HCT116 (cell line): ENCODE measurements around the gene GRM5. TPM values are rescaled to one million over a fixed set of nuclear protein-coding genes. Genes with fewer than 3 reads are reported as not detected.

Experiments
- ATAC-seq: fragments of 200-7000 bp; cut with Tn5 transposase; 2 replicates; pipeline ENCODE4 v1.9.1; 2020; ENCODE audit warnings: mild to moderate bottlenecking, moderate library complexity
- BruUV-seq: library from RNA; stranded (reverse); fragments of 400-500 nt; replicated peaks from 2 replicates; lab custom pipeline; 2021; lab: Mats Ljungman, UMichigan
- CTCF ChIA-PET: fragments of 300-600 bp; sonication (Branson Sonifier 250); formaldehyde crosslinking; loops from one replicate; lab custom pipeline; 2021; ENCODE audit warnings: antibody characterized with exemption; lab: Charles Lee
- POLR2A ChIA-PET: fragments of 300-600, 350-600 bp; sonication (Branson Sonifier 250); formaldehyde crosslinking; loops from one replicate; lab custom pipeline; 2021; ENCODE audit warnings: antibody characterized with exemption; lab: Charles Lee
- RAD21 ChIA-PET, 2 experiments: fragments of 300-600 bp; sonication (Branson Sonifier 250); formaldehyde crosslinking; loops; one replicate each; lab custom pipeline; 2023; ENCODE audit warnings: low total read pairs in 2 of 2; ENCODE audit not compliant: uncharacterized antibody in 2 of 2, unreplicated experiment in 2 of 2, low non-redundant PET in 1 of 2; lab: Charles Lee
- DNase-seq: peaks from one replicate; pipeline ENCODE4 v3.0.0-alpha.2; 2010; ENCODE audit warnings: low read depth, low spot score
- H2AFZ ChIP-seq: fragments of 200-600 bp; shearing (Covaris generic), sonication (generic); 2 replicates; pipeline ENCODE4 v1.6.1; 2017; ENCODE audit warnings: low read depth, mixed run types, mixed read lengths, antibody characterized with exemption, low read length; ENCODE audit not compliant: poor library complexity, severe bottlenecking
- H3K27ac ChIP-seq: 2 replicates; pipeline ENCODE4 v1.5.1; 2012; ENCODE audit warnings: low read depth, low read length
- H3K27me3 ChIP-seq: fragments of 200-600 bp; sonication (generic); 2 replicates; pipeline ENCODE4 v1.6.1; 2016; ENCODE audit warnings: mixed run types, low read length, mixed read lengths; ENCODE audit not compliant: insufficient read depth
- H3K36me3 ChIP-seq, 2 experiments: fragments of 200-500 bp in 1 of 2; fragments of 200-600 bp in 1 of 2; sonication (Bioruptor generic) in 1 of 2; sonication (generic) in 1 of 2; 2 replicates each; pipeline versions ENCODE4 v1.5.1 to v1.6.1; 2014 to 2016; ENCODE audit warnings: low read length in 2 of 2, inconsistent platforms in 1 of 2, mixed read lengths in 1 of 2, mixed run types in 1 of 2; ENCODE audit not compliant: insufficient read depth in 2 of 2, control insufficient read depth in 1 of 2
- H3K4me1 ChIP-seq, 2 experiments: fragments of 200-600 bp in 1 of 2; sonication (generic) in 1 of 2; 2 replicates each; pipeline versions ENCODE4 v1.5.1 to v1.6.1; 2012 to 2017; ENCODE audit warnings: low read length in 2 of 2, inconsistent platforms in 1 of 2, mild to moderate bottlenecking in 1 of 2, mixed read lengths in 1 of 2, mixed run types in 1 of 2, moderate library complexity in 1 of 2; ENCODE audit not compliant: insufficient read depth in 2 of 2, control insufficient read depth in 1 of 2
- H3K4me2 ChIP-seq: fragments of 200-600 bp; sonication (generic); 2 replicates; pipeline ENCODE4 v1.6.1; 2017; ENCODE audit warnings: mixed run types, low read length, mixed read lengths
- H3K4me3 ChIP-seq, 2 experiments: fragments of 200-600 bp in 1 of 2; sonication (generic) in 1 of 2; replicated peaks in 1 of 2; 2 replicates each; pipeline ENCODE4 v1.5.1; 2011 to 2016; ENCODE audit warnings: low read length in 2 of 2, control low read depth in 1 of 2, low read depth in 1 of 2, mild to moderate bottlenecking in 1 of 2, mixed read lengths in 1 of 2, mixed run types in 1 of 2
- H3K79me2 ChIP-seq: fragments of 200-600 bp; sonication (generic); 2 replicates; pipeline ENCODE4 v1.6.1; 2017; ENCODE audit warnings: mild to moderate bottlenecking, mixed run types, low read length, moderate library complexity, mixed read lengths; ENCODE audit not compliant: insufficient read depth
- H3K9ac ChIP-seq: fragments of 200-600 bp; sonication (generic); 2 replicates; pipeline ENCODE4 v1.6.1; 2016; ENCODE audit warnings: low read length, mixed read lengths
- H3K9me2 ChIP-seq: fragments of 200-600 bp; sonication (generic), shearing (Covaris generic); 2 replicates; pipeline ENCODE4 v1.6.1; 2017; ENCODE audit warnings: mixed run types, mild to moderate bottlenecking, moderate library complexity; ENCODE audit not compliant: insufficient read depth
- H3K9me3 ChIP-seq, 2 experiments: fragments of 200-500 bp in 1 of 2; fragments of 200-600 bp in 1 of 2; sonication (Bioruptor generic) in 1 of 2; sonication (generic) in 1 of 2; 2 replicates each; pipeline ENCODE4 v1.6.1; 2014 to 2017; ENCODE audit warnings: low read length in 2 of 2, mixed read lengths in 2 of 2, inconsistent platforms in 1 of 2, low read depth in 1 of 2, mild to moderate bottlenecking in 1 of 2, mixed run types in 1 of 2, moderate library complexity in 1 of 2; ENCODE audit not compliant: control insufficient read depth in 1 of 2, insufficient read depth in 1 of 2
- H4K20me1 ChIP-seq: fragments of 200-600 bp; sonication (generic), shearing (Covaris generic); 2 replicates; pipeline ENCODE4 v1.6.1; 2017; ENCODE audit warnings: mixed run types, mild to moderate bottlenecking, moderate library complexity; ENCODE audit not compliant: insufficient read depth
- EZH2 ChIP-seq: fragments of 200-600 bp; sonication (generic); IDR thresholded peaks from 2 replicates; pipeline ENCODE4 v1.6.1; 2017; ENCODE audit warnings: antibody characterized with exemption, mixed run types
- EZH2phosphoT487 ChIP-seq: fragments of 200-600 bp; IDR thresholded peaks from 2 replicates; pipeline ENCODE4 v1.6.1; 2018; ENCODE audit warnings: antibody characterized with exemption, borderline replicate concordance
- FOSL1 ChIP-seq: IDR thresholded peaks from 2 replicates; pipeline ENCODE4 v1.6.1; 2012; ENCODE audit warnings: low read depth
- JUND ChIP-seq: IDR thresholded peaks from 2 replicates; pipeline ENCODE4 v1.6.1; 2012
- POLR2A ChIP-seq: IDR thresholded peaks from 2 replicates; pipeline ENCODE4 v1.7.0; 2011; ENCODE audit warnings: borderline replicate concordance; ENCODE audit not compliant: insufficient read depth, insufficient read length; ENCODE audit errors: extremely low read depth
- POLR2AphosphoS5 ChIP-seq: IDR thresholded peaks from 2 replicates; pipeline ENCODE4 v1.6.1; 2011; ENCODE audit warnings: mild to moderate bottlenecking, low read depth, low read length, moderate library complexity
- RAD21 ChIP-seq: IDR thresholded peaks from 2 replicates; pipeline ENCODE4 v1.6.1; 2012; ENCODE audit warnings: low read depth, mild to moderate bottlenecking
- SP1 ChIP-seq: IDR thresholded peaks from 2 replicates; pipeline ENCODE4 v1.6.1; 2012; ENCODE audit warnings: low read depth
- SRF ChIP-seq: IDR thresholded peaks from 2 replicates; pipeline ENCODE4 v1.6.1; 2012; ENCODE audit warnings: low read depth
- TCF7L2 ChIP-seq: IDR thresholded peaks from 2 replicates; pipeline ENCODE4 v1.7.0; 2011; ENCODE audit warnings: borderline replicate concordance, inconsistent platforms; ENCODE audit not compliant: insufficient read depth, insufficient read length; ENCODE audit errors: extremely low read depth
- YY1 ChIP-seq: IDR thresholded peaks from 2 replicates; pipeline ENCODE4 v1.6.1; 2011; ENCODE audit warnings: low read length, low read depth, moderate library complexity, mild to moderate bottlenecking; ENCODE audit not compliant: insufficient replicate concordance; ENCODE audit errors: extremely low read depth
- ZNF274 ChIP-seq: fragments of 200-500 bp; sonication (Bioruptor generic); IDR thresholded peaks from 2 replicates; pipeline ENCODE4 v1.6.1; 2014; ENCODE audit warnings: mild to moderate bottlenecking, low read depth, low read length, inconsistent platforms
- intact Hi-C: fragments of 100-400 bp; cut with micrococcal nuclease; formaldehyde crosslinking; loops from 2 replicates; pipeline ENCODE4 v1.10.0; 2022
- total RNA-seq: library from RNA; stranded (reverse); gene quantifications from one replicate; pipeline ENCODE4 v1.2.1, GENCODE V29; 2021; ENCODE audit not compliant: unreplicated experiment
- TF ChIP-seq, protein P1 (sequence below), 3 experiments: fragments of 200-600 bp in 1 of 3; sonication (generic) in 1 of 3; IDR thresholded peaks in 2 of 3; conservative IDR thresholded peaks in 1 of 3; 2 replicates each; pipeline ENCODE4 v1.5.1; 2012 to 2017; ENCODE audit warnings: low read depth in 2 of 3, low read length in 2 of 3, antibody characterized with exemption in 1 of 3, borderline replicate concordance in 1 of 3, control low read depth in 1 of 3, mild to moderate bottlenecking in 1 of 3, mixed read lengths in 1 of 3, mixed run types in 1 of 3, moderate library complexity in 1 of 3; ENCODE audit not compliant: insufficient read depth in 1 of 3
- TF ChIP-seq, protein P2 (sequence below): IDR thresholded peaks from 2 replicates; pipeline ENCODE4 v1.6.1; 2012
- TF ChIP-seq, protein P3 (sequence below): IDR thresholded peaks from 2 replicates; pipeline ENCODE4 v1.6.1; 2012; ENCODE audit warnings: low read depth
- TF ChIP-seq, protein P4 (sequence below): IDR thresholded peaks from 2 replicates; pipeline ENCODE4 v1.6.1; 2011; ENCODE audit warnings: mild to moderate bottlenecking, low read length, moderate library complexity; ENCODE audit not compliant: insufficient replicate concordance; ENCODE audit errors: extremely low read depth

The GRM5 gene
- total RNA-seq, 1 experiment from 2014 or later: not detected

DNA sequence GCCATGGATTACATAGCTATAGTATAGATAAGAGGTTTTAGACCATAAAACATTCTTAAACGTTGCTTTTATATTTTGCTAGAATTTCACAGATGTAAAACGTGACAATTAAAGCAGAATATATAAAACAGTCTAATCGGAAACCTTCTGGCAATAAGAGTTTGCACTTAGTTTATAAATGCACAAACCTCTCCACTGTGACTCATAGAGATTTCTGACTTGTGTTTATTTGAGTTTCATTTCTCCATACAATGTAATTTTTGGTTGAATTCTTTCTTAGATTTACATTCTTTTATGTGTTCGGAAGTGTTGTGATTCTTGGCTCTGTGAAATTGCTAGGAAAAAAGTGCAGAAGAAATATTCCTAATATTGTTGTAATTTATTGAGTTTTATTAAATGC lies 439.6 kb downstream of the GRM5 start:
- Histone ChIP-seq H3K36me3 (no peaks in the 10 kb centered on the region), H3K4me3 (no peak overlapping the region), H4K20me1 (no peaks in the 10 kb centered on the region), H3K4me2 (no peak overlapping the region), H3K9me3 (no peaks in the 10 kb centered on the region), H3K27ac (no peak overlapping the region), H3K9me2 (no peaks in the 10 kb centered on the region), H3K27me3 (no peaks in the 10 kb centered on the region), H3K79me2 (no peaks in the 10 kb centered on the region), H2AFZ (no peak overlapping the region), H3K4me1 (no peaks in the 10 kb centered on the region), H3K9ac (no peak overlapping the region)
- ChIA-PET POLR2A (no interaction called here), CTCF (no interaction called here), RAD21 (no interaction called here)
- no TSS peak for BruUV-seq
- DNase-seq (no peak), ATAC-seq (no peak)
- TF ChIP-seq, protein P1, sequence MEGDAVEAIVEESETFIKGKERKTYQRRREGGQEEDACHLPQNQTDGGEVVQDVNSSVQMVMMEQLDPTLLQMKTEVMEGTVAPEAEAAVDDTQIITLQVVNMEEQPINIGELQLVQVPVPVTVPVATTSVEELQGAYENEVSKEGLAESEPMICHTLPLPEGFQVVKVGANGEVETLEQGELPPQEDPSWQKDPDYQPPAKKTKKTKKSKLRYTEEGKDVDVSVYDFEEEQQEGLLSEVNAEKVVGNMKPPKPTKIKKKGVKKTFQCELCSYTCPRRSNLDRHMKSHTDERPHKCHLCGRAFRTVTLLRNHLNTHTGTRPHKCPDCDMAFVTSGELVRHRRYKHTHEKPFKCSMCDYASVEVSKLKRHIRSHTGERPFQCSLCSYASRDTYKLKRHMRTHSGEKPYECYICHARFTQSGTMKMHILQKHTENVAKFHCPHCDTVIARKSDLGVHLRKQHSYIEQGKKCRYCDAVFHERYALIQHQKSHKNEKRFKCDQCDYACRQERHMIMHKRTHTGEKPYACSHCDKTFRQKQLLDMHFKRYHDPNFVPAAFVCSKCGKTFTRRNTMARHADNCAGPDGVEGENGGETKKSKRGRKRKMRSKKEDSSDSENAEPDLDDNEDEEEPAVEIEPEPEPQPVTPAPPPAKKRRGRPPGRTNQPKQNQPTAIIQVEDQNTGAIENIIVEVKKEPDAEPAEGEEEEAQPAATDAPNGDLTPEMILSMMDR (IDR thresholded peaks at IDR 0.05 in 2 of 3, conservative IDR thresholded peaks at IDR 0.05 in 1 of 3; ENCODE audit: borderline replicate concordance in 1 of 3, insufficient read depth in 1 of 3, low read depth in 2 of 3, low read length in 2 of 3): no peak
- no peak for TF ChIP-seq ZNF274
- TF ChIP-seq JUND: no peak
- no peak for TF ChIP-seq RAD21
- no peak for TF ChIP-seq POLR2AphosphoS5
- TF ChIP-seq EZH2: no peak
- no peak for TF ChIP-seq SP1
- TF ChIP-seq EZH2phosphoT487: no peak
- no peak for TF ChIP-seq FOSL1
- TF ChIP-seq, protein P2, sequence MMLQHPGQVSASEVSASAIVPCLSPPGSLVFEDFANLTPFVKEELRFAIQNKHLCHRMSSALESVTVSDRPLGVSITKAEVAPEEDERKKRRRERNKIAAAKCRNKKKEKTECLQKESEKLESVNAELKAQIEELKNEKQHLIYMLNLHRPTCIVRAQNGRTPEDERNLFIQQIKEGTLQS: no peak
- TF ChIP-seq SRF: no peak
- no peak for TF ChIP-seq TCF7L2
- TF ChIP-seq POLR2A: no peak
- TF ChIP-seq, protein P3, sequence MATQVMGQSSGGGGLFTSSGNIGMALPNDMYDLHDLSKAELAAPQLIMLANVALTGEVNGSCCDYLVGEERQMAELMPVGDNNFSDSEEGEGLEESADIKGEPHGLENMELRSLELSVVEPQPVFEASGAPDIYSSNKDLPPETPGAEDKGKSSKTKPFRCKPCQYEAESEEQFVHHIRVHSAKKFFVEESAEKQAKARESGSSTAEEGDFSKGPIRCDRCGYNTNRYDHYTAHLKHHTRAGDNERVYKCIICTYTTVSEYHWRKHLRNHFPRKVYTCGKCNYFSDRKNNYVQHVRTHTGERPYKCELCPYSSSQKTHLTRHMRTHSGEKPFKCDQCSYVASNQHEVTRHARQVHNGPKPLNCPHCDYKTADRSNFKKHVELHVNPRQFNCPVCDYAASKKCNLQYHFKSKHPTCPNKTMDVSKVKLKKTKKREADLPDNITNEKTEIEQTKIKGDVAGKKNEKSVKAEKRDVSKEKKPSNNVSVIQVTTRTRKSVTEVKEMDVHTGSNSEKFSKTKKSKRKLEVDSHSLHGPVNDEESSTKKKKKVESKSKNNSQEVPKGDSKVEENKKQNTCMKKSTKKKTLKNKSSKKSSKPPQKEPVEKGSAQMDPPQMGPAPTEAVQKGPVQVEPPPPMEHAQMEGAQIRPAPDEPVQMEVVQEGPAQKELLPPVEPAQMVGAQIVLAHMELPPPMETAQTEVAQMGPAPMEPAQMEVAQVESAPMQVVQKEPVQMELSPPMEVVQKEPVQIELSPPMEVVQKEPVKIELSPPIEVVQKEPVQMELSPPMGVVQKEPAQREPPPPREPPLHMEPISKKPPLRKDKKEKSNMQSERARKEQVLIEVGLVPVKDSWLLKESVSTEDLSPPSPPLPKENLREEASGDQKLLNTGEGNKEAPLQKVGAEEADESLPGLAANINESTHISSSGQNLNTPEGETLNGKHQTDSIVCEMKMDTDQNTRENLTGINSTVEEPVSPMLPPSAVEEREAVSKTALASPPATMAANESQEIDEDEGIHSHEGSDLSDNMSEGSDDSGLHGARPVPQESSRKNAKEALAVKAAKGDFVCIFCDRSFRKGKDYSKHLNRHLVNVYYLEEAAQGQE: no peak
- TF ChIP-seq, protein P4, sequence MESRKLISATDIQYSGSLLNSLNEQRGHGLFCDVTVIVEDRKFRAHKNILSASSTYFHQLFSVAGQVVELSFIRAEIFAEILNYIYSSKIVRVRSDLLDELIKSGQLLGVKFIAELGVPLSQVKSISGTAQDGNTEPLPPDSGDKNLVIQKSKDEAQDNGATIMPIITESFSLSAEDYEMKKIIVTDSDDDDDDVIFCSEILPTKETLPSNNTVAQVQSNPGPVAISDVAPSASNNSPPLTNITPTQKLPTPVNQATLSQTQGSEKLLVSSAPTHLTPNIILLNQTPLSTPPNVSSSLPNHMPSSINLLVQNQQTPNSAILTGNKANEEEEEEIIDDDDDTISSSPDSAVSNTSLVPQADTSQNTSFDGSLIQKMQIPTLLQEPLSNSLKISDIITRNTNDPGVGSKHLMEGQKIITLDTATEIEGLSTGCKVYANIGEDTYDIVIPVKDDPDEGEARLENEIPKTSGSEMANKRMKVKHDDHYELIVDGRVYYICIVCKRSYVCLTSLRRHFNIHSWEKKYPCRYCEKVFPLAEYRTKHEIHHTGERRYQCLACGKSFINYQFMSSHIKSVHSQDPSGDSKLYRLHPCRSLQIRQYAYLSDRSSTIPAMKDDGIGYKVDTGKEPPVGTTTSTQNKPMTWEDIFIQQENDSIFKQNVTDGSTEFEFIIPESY: no peak
- TF ChIP-seq YY1: no peak
- intact Hi-C loops: no loop called here
